ENCODE measurements around the gene PRKCQ. TPM values are rescaled to one million over a fixed set of nuclear protein-coding genes. Genes with fewer than 3 reads are reported as not detected.

Gene PRKCQ
- total RNA-seq, 8 experiments from 2014 or later, result 0.10 to 3.9 (median 1.8) TPM; not detected in 1

GRCh38 chr10:6525599-6526165 is 54.4 kb downstream of the PRKCQ start:
- in situ Hi-C loops (cut with MboI; ENCODE audit: low pct_unique_long_range_greater_than_20kb in 2 of 9, low sequenced_read_pairs in 9 of 9, unreplicated experiment in 9 of 9), result no loop called here
- WGBS, 10 experiments, result 6 to 100% (median 77%) methylated on average over 1 to 4 of the region's 4 CpGs
- Histone ChIP-seq H3K4me3 (no peak overlapping the region), H3K4me1 (replicated peaks in 1 of 2) (no peaks in the 10 kb centered on the region), H3K27ac (no peak overlapping the region)
- no peak for ATAC-seq (replicated peaks in 6 of 8)

GRCh38 chr10:6522230-6522629 is 57.8 kb downstream of the PRKCQ start:
- H3K27ac ChIP-seq, result no peak overlapping the region
- H3K4me1 ChIP-seq (replicated peaks in 1 of 2), result no peaks in the 10 kb centered on the region
- 0 to 92% (median 77%) methylated on average over 1 to 6 of the region's 6 CpGs for WGBS, 10 experiments
- ATAC-seq (replicated peaks in 6 of 8), result peak in 1 of 8 experiments; percentile 39
- no peak overlapping the region for H3K4me3 ChIP-seq
- in situ Hi-C loops (cut with MboI; ENCODE audit: low pct_unique_long_range_greater_than_20kb in 2 of 9, low sequenced_read_pairs in 9 of 9, unreplicated experiment in 9 of 9), result no loop called here

GRCh38 chr10:6520138-6520537 is 59.9 kb downstream of the PRKCQ start:
- no peak overlapping the region for H3K4me3 ChIP-seq
- in situ Hi-C loops (cut with MboI; ENCODE audit: low pct_unique_long_range_greater_than_20kb in 2 of 9, low sequenced_read_pairs in 9 of 9, unreplicated experiment in 9 of 9), result no loop called here
- ATAC-seq (replicated peaks in 6 of 8), result no peak
- no peaks in the 10 kb centered on the region for H3K4me1 ChIP-seq (replicated peaks in 1 of 2)
- WGBS, 10 experiments, result 8 to 100% (median 72%) methylated on average over 2 to 7 of the region's 10 CpGs; no CpG with 5 or more reads in 5 of the 10 experiments
- no peak overlapping the region for H3K27ac ChIP-seq

- 6 to 96% (median 82%) methylated on average over 1 to 5 of the region's 5 CpGs for WGBS, 10 experiments
- no peaks in the 10 kb centered on the region for H3K4me1 ChIP-seq (replicated peaks in 1 of 2)
- ATAC-seq (replicated peaks in 6 of 8), result no peak
- no peak overlapping the region for H3K4me3 ChIP-seq
- in situ Hi-C loops (cut with MboI; ENCODE audit: low pct_unique_long_range_greater_than_20kb in 2 of 9, low sequenced_read_pairs in 9 of 9, unreplicated experiment in 9 of 9), result no loop called here
- no peak overlapping the region for H3K27ac ChIP-seq
Observed at GRCh38 chr10:6518791-6519429, 61.2 kb downstream of the PRKCQ start.

GRCh38 chr10:6516929-6517284 is 63.2 kb downstream of the PRKCQ start:
- H3K4me1 ChIP-seq (replicated peaks in 1 of 2), result no peaks in the 10 kb centered on the region
- H3K4me3 ChIP-seq, result no peak overlapping the region
- in situ Hi-C loops (cut with MboI; ENCODE audit: low pct_unique_long_range_greater_than_20kb in 2 of 9, low sequenced_read_pairs in 9 of 9, unreplicated experiment in 9 of 9), result no loop called here
- WGBS, 10 experiments, result 24 to 94% (median 67%) methylated on average over 1 to 5 of the region's 5 CpGs
- H3K27ac ChIP-seq, result no peak overlapping the region
- no peak for ATAC-seq (replicated peaks in 6 of 8)

GRCh38 chr10:6516281-6516928 is 63.7 kb downstream of the PRKCQ start:
- WGBS, 10 experiments, result 0 to 89% (median 52%) methylated on average over 1 to 7 of the region's 7 CpGs
- ATAC-seq (replicated peaks in 6 of 8), result no peak
- in situ Hi-C loops (cut with MboI; ENCODE audit: low pct_unique_long_range_greater_than_20kb in 2 of 9, low sequenced_read_pairs in 9 of 9, unreplicated experiment in 9 of 9), result no loop called here
- H3K4me3 ChIP-seq, result no peak overlapping the region
- no peaks in the 10 kb centered on the region for H3K4me1 ChIP-seq (replicated peaks in 1 of 2)
- no peak overlapping the region for H3K27ac ChIP-seq

GRCh38 chr10:6514844-6515780 is 65.0 kb downstream of the PRKCQ start:
- ATAC-seq (replicated peaks in 6 of 8), result no peak
- no peak overlapping the region for H3K27ac ChIP-seq
- in situ Hi-C loops (cut with MboI; ENCODE audit: low pct_unique_long_range_greater_than_20kb in 2 of 9, low sequenced_read_pairs in 9 of 9, unreplicated experiment in 9 of 9), result no loop called here
- H3K4me3 ChIP-seq, result no peak overlapping the region
- WGBS, 10 experiments, result 24 to 95% (median 82%) methylated on average over 2 to 15 of the region's 15 CpGs
- H3K4me1 ChIP-seq (replicated peaks in 1 of 2), result no peaks in the 10 kb centered on the region

- Histone ChIP-seq H3K4me1 (replicated peaks in 1 of 2) (no peaks in the 10 kb centered on the region), H3K4me3 (no peak overlapping the region), H3K27ac (no peak overlapping the region)
- WGBS, 10 experiments, result 37 to 82% (median 70%) methylated on average over 1 to 7 of the region's 7 CpGs; no CpG with 5 or more reads in 4 of the 10 experiments
- in situ Hi-C loops (cut with MboI; ENCODE audit: low pct_unique_long_range_greater_than_20kb in 2 of 9, low sequenced_read_pairs in 9 of 9, unreplicated experiment in 9 of 9), result no loop called here
- no peak for ATAC-seq (replicated peaks in 6 of 8)
Observed at GRCh38 chr10:6514180-6514579, 65.9 kb downstream of the PRKCQ start.

GRCh38 chr10:6513476-6513875 is 66.6 kb downstream of the PRKCQ start:
- no peak overlapping the region for H3K27ac ChIP-seq
- WGBS, 10 experiments, result 0 to 93% (median 81%) methylated on average over 2 to 3 of the region's 3 CpGs; no CpG with 5 or more reads in 3 of the 10 experiments
- no peak for ATAC-seq (replicated peaks in 6 of 8)
- in situ Hi-C loops (cut with MboI; ENCODE audit: low pct_unique_long_range_greater_than_20kb in 2 of 9, low sequenced_read_pairs in 9 of 9, unreplicated experiment in 9 of 9), result no loop called here
- H3K4me1 ChIP-seq (replicated peaks in 1 of 2), result no peaks in the 10 kb centered on the region
- no peak overlapping the region for H3K4me3 ChIP-seq

GRCh38 chr10:6512182-6512581 is 67.9 kb downstream of the PRKCQ start:
- WGBS, 10 experiments, result 0 to 100% (median 89%) methylated on average over 1 to 3 of the region's 3 CpGs
- peaks cover 0 to under 1% of the 10 kb centered on the region in 2 donors for H3K4me1 ChIP-seq (replicated peaks in 1 of 2)
- no peak overlapping the region for H3K27ac ChIP-seq
- in situ Hi-C loops (cut with MboI; ENCODE audit: low pct_unique_long_range_greater_than_20kb in 2 of 9, low sequenced_read_pairs in 9 of 9, unreplicated experiment in 9 of 9), result no loop called here
- no peak overlapping the region for H3K4me3 ChIP-seq
- ATAC-seq (replicated peaks in 6 of 8), result no peak

- 0 to 100% (median 93%) methylated on average over 1 to 5 of the region's 6 CpGs; no CpG with 5 or more reads in 1 of the 10 experiments for WGBS, 10 experiments
- no peak overlapping the region for H3K4me3 ChIP-seq
- no peak overlapping the region for H3K27ac ChIP-seq
- in situ Hi-C loops (cut with MboI; ENCODE audit: low pct_unique_long_range_greater_than_20kb in 2 of 9, low sequenced_read_pairs in 9 of 9, unreplicated experiment in 9 of 9), result no loop called here
- peaks cover 0 to 2% of the 10 kb centered on the region in 2 donors for H3K4me1 ChIP-seq (replicated peaks in 1 of 2)
- ATAC-seq (replicated peaks in 6 of 8), result no peak
Observed at GRCh38 chr10:6511347-6511746, 68.7 kb downstream of the PRKCQ start.

- ATAC-seq (replicated peaks in 6 of 8), result peak in 5 of 8 experiments; percentile 54 to 83 (median 62)
- WGBS, 10 experiments, result 41 to 100% (median 79%) methylated on average over 4 to 5 of the region's 5 CpGs; no CpG with 5 or more reads in 3 of the 10 experiments
- Histone ChIP-seq H3K4me3 (no peak overlapping the region), H3K4me1 (replicated peaks in 1 of 2) (peaks cover 0 to 2% of the 10 kb centered on the region in 2 donors), H3K27ac (no peak overlapping the region)
- in situ Hi-C loops (cut with MboI; ENCODE audit: low pct_unique_long_range_greater_than_20kb in 2 of 9, low sequenced_read_pairs in 9 of 9, unreplicated experiment in 9 of 9), result no loop called here
Observed at GRCh38 chr10:6507311-6507710, 72.8 kb downstream of the PRKCQ start.

- Histone ChIP-seq H3K4me1 (replicated peaks in 1 of 2) (peaks cover 0 to 2% of the 10 kb centered on the region in 2 donors), H3K4me3 (no peak overlapping the region), H3K27ac (no peak overlapping the region)
- in situ Hi-C loops (cut with MboI; ENCODE audit: low pct_unique_long_range_greater_than_20kb in 2 of 9, low sequenced_read_pairs in 9 of 9, unreplicated experiment in 9 of 9), result no loop called here
- no peak for ATAC-seq (replicated peaks in 6 of 8)
Observed at GRCh38 chr10:6505300-6505699, 74.8 kb downstream of the PRKCQ start.

Data from motor neuron (in vitro differentiated cells).